ENCODE results near the gene INTS3.

Gene INTS3

DNA sequence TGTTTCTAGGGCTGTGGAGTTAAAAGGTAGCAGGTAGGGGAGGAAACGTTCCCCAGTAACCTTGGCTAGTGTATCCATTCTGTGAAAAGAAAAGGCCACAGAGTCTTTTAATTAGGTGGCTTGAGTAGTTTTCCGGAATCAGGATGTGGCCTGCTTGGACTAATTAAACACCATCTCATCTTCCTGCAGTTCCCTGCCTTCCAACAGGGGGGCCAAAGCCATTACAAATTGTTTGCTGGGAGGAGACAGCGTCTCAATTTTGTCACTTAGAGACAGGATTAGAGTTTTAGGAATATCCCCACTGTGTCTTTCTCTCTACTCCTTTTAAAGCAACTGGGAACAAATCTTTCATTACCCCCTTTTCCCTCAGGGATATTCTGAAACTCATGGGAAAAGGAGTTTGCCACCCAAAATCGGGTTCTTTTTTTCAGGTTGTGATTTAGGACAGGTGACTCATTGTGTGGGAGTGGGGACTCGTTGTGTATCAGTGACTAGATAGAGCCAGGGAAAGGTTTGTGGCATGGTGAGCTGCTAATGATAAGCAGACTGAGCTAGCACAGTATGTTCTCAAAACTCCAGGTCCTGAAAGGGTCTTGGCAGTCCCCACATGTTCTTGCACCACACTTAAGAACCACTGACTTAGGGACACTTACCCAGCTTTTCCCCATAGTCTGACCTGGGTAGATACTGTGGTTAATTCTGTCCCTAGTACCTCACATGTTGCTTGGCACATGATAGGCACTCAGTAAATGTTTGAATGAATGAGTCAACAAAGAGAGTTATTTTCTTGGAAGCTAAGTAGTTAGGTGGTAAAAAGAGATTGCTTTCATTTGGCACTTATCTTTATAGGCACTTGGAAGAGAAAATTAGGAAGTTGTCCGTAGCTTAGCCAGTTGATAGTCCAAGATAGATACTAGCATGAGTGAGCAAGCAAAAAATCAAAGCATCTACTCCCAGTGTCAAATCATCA is 22.5 kb downstream of the INTS3 start:
- in situ Hi-C loops (cut with MboI; ENCODE audit: low sequenced_read_pairs): loop anchor here (25.0 kb wide), 1 partner anchor 238 kb away; no protein-coding TSS in a partner anchor

DNA sequence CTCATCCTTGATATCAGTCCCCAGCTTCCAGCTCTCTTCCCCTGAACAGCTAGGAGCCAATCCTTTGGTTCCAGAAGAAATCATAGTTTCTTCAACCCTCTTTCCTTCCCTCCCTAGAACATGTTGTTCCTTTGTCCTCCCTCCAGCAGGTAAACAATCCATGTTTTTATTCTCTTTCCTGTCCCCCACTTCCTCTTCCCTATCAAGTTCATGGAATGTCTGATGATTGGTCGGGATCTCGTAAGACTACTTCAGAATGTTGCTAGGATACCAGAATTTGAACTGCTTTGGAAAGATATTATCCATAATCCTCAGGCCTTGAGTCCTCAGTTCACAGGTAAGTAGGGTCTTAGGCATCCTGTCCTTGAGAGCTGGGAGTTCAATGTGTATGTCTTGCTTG is 24.2 kb downstream of the INTS3 start:
- in situ Hi-C loops (cut with MboI; ENCODE audit: low sequenced_read_pairs): loop anchor here (25.0 kb wide), 1 partner anchor 240 kb away; no protein-coding TSS in a partner anchor

DNA sequence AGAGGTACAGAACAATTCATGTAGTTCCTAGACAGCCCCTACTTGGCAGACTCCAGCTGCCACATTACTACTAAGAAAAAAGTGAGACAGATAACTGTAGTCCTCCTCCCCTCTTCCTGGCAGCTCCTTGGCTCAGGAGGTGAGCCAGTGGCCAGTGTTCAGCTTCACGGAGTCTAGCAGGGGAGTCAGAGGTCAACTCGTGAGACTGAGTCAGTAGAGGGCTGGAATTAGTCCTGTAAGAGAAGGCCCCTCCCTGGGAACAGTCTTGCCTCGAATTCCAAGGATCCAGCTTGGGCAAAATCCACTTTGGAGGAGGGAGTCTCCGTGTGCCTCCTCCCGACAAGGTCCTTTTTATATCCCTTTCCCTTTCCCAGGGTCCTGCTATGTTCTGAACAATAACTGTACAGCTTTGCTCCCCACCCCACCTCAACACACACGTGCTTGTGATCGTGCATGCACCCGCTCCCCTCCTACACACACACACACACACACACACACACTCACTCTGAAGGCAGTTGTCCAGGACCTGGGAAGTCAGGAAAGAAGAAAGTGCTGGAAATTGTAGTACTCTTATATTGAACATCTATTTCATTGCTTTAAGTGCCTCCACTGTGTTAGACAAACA is 24.8 kb downstream of the INTS3 start:
- in situ Hi-C loops (cut with MboI; ENCODE audit: low sequenced_read_pairs): loop anchor here (25.0 kb wide), 1 partner anchor 240 kb away; no protein-coding TSS in a partner anchor

DNA sequence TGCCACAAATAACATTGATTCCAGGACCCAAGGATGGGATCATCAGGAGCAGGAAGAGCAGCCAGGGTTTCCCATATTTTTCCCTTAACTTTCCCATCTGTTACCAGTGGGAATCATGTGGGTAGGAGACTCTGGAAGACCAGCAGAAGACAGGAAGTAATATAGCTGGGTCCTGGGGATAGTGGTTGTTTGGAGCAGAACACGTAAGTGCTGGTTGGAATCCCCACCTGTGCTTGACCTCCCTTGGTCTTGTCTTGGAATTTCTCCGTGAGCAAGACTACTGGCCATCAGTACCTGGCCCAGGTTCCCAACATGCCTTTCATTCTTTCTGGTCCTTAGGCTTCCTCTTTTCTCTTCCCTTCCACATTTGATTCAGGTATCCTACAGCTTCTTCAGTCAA is 26.4 kb downstream of the INTS3 start:
- in situ Hi-C loops (cut with MboI; ENCODE audit: low sequenced_read_pairs): loop anchor here (25.0 kb wide), 1 partner anchor 242 kb away; no protein-coding TSS in a partner anchor

DNA sequence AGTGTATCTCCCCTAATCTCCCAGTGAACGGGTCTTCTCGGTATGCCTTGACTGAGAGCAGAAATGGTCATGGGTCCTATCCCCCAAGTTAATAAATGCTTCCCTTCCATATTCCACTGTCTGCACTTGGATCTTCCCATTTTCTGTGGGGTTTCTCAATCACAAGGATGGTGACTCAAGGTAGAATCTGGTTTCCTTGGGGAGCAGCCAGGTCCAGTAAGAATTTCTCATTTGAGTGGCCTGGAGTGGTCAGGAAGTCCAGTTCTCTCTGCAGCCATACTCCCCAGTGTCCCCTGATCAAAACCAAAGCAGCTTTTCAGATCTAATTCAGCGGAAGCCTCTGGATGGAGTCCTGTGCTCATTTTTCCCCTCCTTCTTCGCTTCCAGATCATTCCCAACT is 32.6 kb downstream of the INTS3 start:
- in situ Hi-C loops (cut with MboI; ENCODE audit: low sequenced_read_pairs): loop anchor here (25.0 kb wide), 1 partner anchor 248 kb away; no protein-coding TSS in a partner anchor

DNA sequence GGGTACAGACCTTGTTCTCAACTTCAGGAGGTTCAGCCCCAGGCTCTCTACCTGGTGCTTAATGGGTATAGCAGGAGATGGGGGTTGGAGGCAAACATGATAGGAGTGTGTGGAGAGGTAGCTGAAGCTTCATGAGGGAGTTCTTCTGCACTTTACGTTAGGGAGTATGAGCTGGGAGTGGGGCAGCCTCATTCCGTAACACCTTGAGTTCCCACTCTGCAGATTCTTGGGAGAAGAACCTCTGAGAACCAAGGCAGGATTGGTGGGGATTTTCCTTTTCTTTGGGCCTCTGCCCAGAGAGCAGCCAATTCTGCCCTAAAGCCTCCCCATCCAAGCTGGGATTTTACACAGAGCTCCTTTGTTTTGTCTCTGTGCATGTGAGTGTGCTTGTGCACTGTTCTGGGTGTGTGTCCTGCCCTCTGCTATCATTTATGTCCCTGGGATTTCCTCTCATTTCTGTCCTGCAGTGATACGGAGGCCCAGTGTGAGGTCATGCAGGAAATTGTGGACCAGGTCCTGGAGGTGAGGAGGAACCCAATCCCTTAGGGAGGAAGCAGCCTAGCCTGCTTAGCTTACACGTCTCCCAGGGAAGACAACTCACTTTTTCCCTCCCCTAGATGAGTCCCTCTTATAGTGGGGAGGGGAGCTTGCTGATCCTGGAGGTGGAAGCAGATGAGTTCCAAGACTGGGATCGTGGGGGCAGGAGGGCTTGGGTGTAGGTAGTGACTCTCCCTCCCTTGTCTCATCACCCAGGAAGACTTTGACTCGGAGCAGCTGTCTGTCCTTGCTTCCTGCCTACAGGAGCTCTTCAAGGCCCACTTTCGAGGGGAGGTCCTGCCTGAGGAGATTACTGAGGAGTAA is 35.7 kb downstream of the INTS3 start:
- in situ Hi-C loops (cut with MboI; ENCODE audit: low sequenced_read_pairs): loop anchor here (25.0 kb wide), 1 partner anchor 251 kb away; no protein-coding TSS in a partner anchor

DNA sequence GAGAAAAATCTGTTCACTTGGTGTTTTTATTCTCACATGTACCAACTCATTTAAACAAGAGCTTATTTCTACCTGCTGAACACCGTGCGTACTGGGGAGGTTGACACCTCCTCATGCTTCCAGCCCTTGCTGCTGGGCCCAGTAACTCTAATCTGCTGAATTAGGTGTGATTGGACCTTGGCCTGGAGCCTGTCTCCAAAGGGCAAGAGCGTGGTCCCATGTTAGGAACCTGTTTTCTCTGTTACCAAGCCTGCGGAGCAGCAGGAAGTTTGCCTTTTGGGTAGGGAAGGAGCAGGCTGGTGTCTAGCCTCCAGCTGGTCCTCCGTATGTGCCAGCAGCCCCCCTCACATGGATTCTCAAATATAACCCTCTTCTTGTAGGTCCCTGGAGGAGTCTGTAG is 36.5 kb downstream of the INTS3 start:
- in situ Hi-C loops (cut with MboI; ENCODE audit: low sequenced_read_pairs): loop anchor here (25.0 kb wide), 1 partner anchor 252 kb away; no protein-coding TSS in a partner anchor

DNA sequence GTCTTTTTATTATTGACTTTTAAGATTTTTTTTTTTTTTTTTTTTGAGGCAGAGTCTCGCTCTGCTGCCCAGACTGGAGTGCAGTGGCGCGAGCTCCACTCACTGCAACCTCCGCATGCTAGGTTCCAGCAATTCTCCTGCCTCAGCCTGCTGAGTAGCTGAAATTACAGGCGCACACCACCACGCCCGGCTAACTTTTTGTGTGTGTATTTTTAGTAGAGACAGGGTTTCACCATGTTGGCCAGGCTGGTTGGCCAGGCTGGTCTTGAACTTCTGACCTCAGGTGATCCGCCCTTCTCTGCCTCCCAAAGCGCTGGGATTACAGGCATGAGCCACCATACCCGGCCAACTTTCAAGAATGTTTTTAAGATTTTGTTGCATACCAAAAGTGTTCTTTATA is 38.8 kb downstream of the INTS3 start:
- in situ Hi-C loops (cut with MboI; ENCODE audit: low sequenced_read_pairs): loop anchor here (25.0 kb wide), 1 partner anchor 254 kb away; no protein-coding TSS in a partner anchor

DNA sequence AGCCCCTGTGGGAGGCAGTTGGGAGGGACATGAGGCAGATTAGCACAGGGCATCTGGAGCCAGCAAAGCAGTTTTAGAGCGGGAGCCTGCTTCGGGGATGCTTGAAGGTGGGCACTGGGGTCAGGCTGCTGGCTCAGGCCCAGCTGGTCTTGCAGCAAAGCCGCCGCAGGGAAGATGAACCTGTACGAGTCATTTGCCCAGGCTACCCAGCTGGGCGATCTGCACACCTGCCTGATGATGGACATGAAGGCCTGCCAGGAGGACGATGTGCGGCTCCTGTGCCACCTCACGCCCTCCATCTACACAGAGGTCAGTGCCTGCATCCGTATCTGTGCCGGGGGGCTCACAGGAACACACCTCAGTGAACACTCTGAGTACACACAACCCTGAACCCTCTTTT is 39.7 kb downstream of the INTS3 start:
- in situ Hi-C loops (cut with MboI; ENCODE audit: low sequenced_read_pairs): loop anchor here (25.0 kb wide), 1 partner anchor 255 kb away; no protein-coding TSS in a partner anchor

DNA sequence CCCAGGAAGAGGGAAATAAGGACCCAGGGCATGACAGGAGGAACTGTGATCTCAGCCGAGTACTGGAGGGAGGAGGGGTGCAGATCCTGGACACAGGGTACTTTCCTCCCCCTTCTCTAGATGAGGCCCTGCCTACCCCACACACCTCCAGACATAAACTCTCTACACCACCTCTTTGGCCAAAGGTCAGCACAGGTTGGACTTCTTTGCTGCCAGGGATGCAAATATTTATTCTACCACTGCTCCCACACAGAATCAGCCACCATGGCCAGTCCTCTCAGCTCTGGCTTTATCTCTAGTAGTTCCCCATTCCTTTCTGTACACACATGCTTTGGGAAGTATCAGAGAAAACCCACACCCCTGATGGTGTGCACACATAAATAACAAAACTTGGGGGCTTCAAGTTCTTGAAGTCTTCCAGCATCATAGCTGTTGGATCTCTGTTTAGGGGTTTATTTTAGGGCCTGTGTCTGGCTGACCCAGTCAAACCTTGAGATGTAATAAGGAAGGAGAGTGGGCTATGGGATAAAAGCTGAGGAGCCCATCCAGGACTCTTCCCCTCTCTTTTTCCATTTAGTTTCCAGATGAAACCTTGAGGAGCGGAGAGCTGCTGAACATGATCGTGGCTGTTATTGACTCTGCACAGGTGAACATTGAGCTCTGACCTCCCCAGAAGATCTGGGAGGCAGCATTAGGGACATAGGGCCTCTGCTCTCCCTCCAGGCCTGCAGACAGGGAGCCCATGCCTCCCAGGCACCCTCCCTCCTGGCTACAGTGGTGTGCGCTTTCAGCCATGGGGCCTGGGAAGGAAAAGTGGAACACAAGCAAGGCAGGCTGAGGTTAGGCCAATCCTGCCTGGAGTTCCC is 40.7 kb downstream of the INTS3 start:
- in situ Hi-C loops (cut with MboI; ENCODE audit: low sequenced_read_pairs): loop anchor here (25.0 kb wide), 1 partner anchor 256 kb away; no protein-coding TSS in a partner anchor

DNA sequence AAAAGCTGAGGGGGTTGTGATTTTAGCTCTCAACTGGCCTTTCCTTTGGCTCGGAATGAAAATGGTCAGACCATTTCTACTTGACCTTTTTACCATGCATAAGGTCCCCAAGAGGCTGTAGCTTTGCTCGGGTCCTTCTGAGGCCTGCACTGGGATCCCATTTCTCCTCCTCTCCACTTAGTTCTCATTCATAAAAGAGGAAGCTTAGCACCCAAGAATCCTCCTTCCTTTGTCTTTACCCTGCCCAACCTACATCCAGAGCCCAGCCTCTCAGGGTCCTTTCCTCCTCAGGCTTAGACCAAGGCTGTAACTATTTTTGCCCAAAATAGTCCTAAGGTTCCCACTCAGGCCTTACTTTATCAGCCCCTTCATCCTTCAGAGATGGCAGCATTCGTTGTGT is 41.4 kb downstream of the INTS3 start:
- in situ Hi-C loops (cut with MboI; ENCODE audit: low sequenced_read_pairs): loop anchor here (25.0 kb wide), 1 partner anchor 257 kb away; no protein-coding TSS in a partner anchor

DNA sequence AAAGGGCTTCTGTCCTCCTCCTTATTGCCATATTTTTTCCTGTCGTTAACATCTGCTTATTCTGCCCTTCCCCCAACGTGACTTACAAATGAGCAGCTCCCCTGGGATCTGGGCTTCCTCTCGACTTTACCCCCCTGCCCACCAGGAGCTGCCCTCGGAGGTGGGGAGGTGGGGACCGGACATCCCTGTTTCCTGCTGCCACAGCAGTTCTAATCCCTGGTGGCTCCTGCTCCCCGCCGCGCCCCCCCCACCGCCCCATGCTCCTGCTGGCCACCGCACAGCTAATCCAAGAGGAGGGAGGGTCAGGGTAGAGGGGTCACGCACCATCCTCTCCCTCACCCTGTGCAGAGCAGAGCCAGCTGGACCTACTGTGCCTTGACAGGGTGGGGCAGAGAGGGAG is 42.9 kb downstream of the INTS3 start:
- in situ Hi-C loops (cut with MboI; ENCODE audit: low sequenced_read_pairs): loop anchor here (25.0 kb wide), 1 partner anchor 258 kb away; no protein-coding TSS in a partner anchor

DNA sequence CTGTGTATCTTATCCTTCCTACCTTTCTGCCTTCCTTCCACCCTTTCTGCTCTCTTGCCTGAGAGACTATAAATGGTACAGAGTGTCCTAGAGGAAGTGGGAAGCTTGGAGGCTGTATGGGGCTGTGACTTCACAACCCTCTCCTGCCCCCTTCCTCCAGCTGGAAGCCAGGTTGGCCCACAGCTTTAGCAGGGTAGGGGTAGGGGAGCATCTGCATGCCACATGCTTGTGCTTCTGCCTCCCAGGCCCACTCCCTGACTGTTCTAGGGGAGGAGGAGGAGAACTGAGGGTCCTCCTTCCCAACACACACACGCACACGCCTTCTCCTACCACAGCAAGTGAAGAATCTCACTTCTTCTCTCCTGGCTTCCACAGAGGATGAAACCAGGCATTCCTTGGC is 43.4 kb downstream of the INTS3 start:
- in situ Hi-C loops (cut with MboI; ENCODE audit: low sequenced_read_pairs): loop anchor here (25.0 kb wide), 1 partner anchor 259 kb away; no protein-coding TSS in a partner anchor

DNA sequence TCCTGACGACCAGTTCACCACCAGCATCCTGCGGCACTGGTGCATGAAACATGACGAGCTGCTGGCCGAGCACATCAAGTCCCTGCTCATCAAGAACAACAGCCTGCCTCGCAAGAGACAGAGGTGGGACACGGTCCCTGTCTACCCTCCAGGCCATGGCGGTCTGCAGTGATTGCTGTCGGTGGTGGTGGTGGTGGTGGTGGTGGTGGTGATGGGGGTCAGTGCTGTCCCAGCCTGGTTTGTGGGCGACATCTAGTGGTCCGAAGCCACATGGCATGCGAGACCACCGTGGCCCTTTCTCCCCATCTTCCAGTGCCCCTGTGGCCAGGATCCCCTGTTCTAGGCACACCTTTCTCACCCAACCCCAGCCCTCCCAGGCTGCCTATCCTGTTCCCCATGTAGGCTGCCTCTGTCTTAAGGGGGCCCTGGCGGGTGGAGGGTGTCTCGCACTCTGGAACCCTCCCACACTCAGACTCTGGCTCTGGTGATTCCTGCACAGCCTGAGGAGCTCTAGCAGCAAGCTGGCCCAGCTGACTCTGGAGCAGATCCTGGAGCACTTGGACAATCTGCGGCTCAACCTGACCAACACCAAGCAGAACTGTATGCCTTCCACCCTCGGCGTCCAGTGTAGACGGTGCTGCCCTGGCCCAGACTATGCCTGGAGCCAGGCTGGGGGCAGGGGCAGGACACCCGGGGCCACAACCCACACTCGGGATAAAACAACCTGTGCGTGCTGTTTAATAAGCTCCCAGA is 44.2 kb downstream of the INTS3 start:
- in situ Hi-C loops (cut with MboI; ENCODE audit: low sequenced_read_pairs): loop anchor here (25.0 kb wide), 1 partner anchor 260 kb away; no protein-coding TSS in a partner anchor

DNA sequence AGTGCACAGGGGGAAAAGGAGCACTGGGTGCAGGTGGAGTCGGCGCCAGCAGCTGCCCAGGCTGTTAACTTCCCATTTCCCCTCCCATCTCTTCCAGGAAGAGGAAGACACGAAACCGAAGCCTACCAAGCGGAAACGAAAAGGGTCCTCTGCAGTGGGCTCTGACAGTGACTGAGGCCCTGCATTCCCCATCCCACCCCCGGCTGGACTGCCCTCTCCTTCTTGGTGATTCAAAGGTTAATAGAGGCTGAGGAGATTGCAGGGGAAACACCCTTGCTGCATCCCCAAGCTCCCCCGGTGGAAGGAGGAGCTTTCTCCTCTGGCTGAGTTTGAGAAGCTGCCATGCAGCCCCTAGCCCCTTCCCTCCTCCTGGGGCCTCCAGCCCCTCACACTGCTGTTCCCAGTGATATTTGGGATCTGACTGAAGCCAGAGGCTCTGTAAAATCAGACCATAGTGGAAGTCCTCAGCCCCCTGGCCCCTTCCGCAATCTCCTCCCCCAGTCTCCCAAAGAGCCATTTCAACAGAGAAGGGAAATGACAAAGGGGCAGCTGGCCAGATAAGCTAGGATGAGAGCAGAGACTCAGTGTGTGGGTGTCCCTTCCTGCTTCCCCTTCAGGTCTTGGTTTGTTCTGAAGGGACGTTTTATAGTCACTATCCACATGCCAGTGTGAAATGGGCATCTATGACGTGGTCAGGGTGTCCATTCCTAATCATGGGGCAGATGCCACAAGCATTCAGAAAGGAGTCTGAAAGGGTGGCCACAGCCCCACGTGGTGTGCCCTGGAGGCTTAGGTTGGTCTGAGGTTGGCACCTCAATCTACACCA is 45.5 kb downstream of the INTS3 start:
- in situ Hi-C loops (cut with MboI; ENCODE audit: low sequenced_read_pairs): loop anchor here (25.0 kb wide), 1 partner anchor 261 kb away; no protein-coding TSS in a partner anchor

DNA sequence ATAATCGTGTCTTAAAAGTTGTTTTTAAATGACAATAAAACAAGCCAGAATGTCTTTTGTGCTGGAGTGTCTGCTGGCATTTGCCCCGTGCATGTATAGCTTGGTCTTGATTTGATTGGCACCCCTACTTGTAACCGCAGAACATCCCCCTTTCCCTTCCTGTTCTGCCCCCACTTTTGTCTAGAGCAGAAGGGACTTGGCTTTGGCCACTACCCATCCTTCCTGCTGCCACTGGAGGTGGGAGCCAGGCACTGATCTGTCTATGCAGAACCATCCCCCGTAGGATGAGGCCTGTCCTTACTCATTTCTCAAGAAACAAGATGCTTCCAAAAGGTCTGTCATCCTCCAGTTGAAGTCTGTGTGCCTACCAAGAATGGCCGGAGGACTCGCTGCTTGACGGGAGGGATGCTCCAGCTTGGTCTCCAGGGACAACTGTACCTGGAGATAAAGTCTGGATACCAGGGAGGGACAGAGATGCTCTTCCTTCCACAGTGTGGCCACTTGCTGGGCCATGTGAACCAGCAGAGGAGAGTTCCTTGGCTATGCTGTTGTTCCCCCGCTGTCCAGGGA is 46.3 kb downstream of the INTS3 start:
- in situ Hi-C loops (cut with MboI; ENCODE audit: low sequenced_read_pairs): loop anchor here (25.0 kb wide), 1 partner anchor 262 kb away; no protein-coding TSS in a partner anchor
